Upper lobe of left lung (tissue), 4 donors: ENCODE results near the gene RBM10.
"Not testable (repeated sequence)": the region's sequence is repeated elsewhere in the genome, so short reads cannot be mapped to it uniquely, and the experiment has no call there.

ENCODE experiments used
- EP300 ChIP-seq, 4 donors: sonication (generic); formaldehyde crosslinking; IDR thresholded peaks; one replicate each; pipeline ENCODE4 v1.5.1; 2017; ENCODE audit warnings: antibody characterized with exemption in 4 of 4, control low read depth in 2 of 4
- POLR2A ChIP-seq, 4 donors: fragments of 450-650 bp; IDR thresholded peaks; one replicate each; pipeline ENCODE4 v1.5.1; 2016 to 2017; ENCODE audit warnings: antibody characterized with exemption in 4 of 4, mild to moderate bottlenecking in 2 of 4
- POLR2AphosphoS5 ChIP-seq, 2 donors: sonication (generic); formaldehyde crosslinking; IDR thresholded peaks; one replicate each; pipeline ENCODE4 v1.5.1; 2017; ENCODE audit warnings: antibody characterized with exemption in 2 of 2
- TF ChIP-seq, protein P1 (sequence below), 6 experiments: fragments of 450-650 bp in 4 of 6; fragments of 200-600 bp in 2 of 6; sonication (generic) in 2 of 6; IDR thresholded peaks; one replicate each; pipeline ENCODE4 v1.5.1; 2016 to 2019; ENCODE audit warnings: antibody characterized with exemption in 6 of 6

DNA sequence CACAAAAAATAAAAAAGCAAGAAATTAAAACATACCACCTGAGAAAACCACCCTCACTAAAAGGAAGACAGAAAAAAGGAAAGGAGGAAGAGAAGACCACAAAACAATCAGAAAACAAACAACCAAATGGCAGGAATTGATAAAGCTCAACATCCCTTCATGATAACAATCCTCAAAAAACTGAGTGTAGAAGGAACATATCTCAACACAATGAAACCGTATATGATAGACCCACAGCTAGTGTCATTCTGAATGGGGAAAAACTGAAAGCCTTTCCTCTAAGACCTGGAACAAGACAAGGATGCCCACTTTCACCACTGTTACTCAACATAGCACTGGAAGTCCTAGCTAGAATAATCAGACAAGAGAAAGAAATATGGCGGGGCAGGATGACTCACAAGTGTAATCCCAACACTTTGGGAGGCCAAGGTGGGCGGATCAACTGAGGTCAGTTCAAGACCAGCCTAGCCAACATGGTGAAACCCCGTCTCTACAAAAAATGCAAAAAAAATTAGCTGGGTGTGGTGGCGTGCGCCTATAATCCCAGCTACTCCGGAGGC lies 28.4 kb upstream of the RBM10 start:
- TF ChIP-seq, protein P1, sequence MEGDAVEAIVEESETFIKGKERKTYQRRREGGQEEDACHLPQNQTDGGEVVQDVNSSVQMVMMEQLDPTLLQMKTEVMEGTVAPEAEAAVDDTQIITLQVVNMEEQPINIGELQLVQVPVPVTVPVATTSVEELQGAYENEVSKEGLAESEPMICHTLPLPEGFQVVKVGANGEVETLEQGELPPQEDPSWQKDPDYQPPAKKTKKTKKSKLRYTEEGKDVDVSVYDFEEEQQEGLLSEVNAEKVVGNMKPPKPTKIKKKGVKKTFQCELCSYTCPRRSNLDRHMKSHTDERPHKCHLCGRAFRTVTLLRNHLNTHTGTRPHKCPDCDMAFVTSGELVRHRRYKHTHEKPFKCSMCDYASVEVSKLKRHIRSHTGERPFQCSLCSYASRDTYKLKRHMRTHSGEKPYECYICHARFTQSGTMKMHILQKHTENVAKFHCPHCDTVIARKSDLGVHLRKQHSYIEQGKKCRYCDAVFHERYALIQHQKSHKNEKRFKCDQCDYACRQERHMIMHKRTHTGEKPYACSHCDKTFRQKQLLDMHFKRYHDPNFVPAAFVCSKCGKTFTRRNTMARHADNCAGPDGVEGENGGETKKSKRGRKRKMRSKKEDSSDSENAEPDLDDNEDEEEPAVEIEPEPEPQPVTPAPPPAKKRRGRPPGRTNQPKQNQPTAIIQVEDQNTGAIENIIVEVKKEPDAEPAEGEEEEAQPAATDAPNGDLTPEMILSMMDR (IDR thresholded peaks at IDR 0.05), result not testable (repeated sequence)
- not testable (repeated sequence) for TF ChIP-seq POLR2A, POLR2AphosphoS5, EP300 (IDR thresholded peaks at IDR 0.05)
